ENCODE measurements around the gene FBXL17.

Gene FBXL17

GRCh38 chr5:108109059-108109458 is 272.8 kb downstream of the FBXL17 start:
- FAIRE-seq (no peak), DNase-seq (ENCODE audit: insufficient read length, low spot score) (no peak)

- no peak for FAIRE-seq
Observed at GRCh38 chr5:108104448-108104847, 277.4 kb downstream of the FBXL17 start.

GRCh38 chr5:108102463-108102862 is 279.4 kb downstream of the FBXL17 start:
- DNase-seq (ENCODE audit: insufficient read length, low spot score): no peak
- FAIRE-seq: no peak

More at GRCh38 chr5:108104448-108104847, 277.4 kb downstream of the FBXL17 start:
- DNase-seq (ENCODE audit: insufficient read length, low spot score): no peak

GRCh38 chr5:108101821-108102220 is 280.1 kb downstream of the FBXL17 start:
- no peak for DNase-seq (ENCODE audit: insufficient read length, low spot score)
- FAIRE-seq: no peak

- no peak for FAIRE-seq
- DNase-seq (ENCODE audit: insufficient read length, low spot score): no peak
Observed at GRCh38 chr5:108101130-108101529, 280.8 kb downstream of the FBXL17 start.

- no peak for DNase-seq (ENCODE audit: insufficient read length, low spot score)
- no peak for FAIRE-seq
Observed at GRCh38 chr5:108094800-108095199, 287.1 kb downstream of the FBXL17 start.

- FAIRE-seq (peak; percentile 4), DNase-seq (ENCODE audit: insufficient read length, low spot score) (no peak)
Observed at GRCh38 chr5:108093186-108093585, 288.7 kb downstream of the FBXL17 start.

- no peak for DNase-seq (ENCODE audit: insufficient read length, low spot score)
- FAIRE-seq: no peak
Observed at GRCh38 chr5:108090946-108091345, 291.0 kb downstream of the FBXL17 start.

- DNase-seq (ENCODE audit: insufficient read length, low spot score) (no peak), FAIRE-seq (no peak)
Observed at GRCh38 chr5:108084105-108084504, 297.8 kb downstream of the FBXL17 start.

GRCh38 chr5:108083232-108083631 is 298.7 kb downstream of the FBXL17 start:
- no peak for FAIRE-seq

GRCh38 chr5:108081707-108082106 is 300.2 kb downstream of the FBXL17 start:
- no peak for FAIRE-seq
- no peak for DNase-seq (ENCODE audit: insufficient read length, low spot score)

More at GRCh38 chr5:108083232-108083631, 298.7 kb downstream of the FBXL17 start:
- DNase-seq (ENCODE audit: insufficient read length, low spot score): no peak

GRCh38 chr5:108079753-108080152 is 302.1 kb downstream of the FBXL17 start:
- no peak for FAIRE-seq
- DNase-seq (ENCODE audit: insufficient read length, low spot score): no peak

GRCh38 chr5:108078882-108079281 is 303.0 kb downstream of the FBXL17 start:
- no peak for FAIRE-seq

GRCh38 chr5:108078345-108078744 is 303.6 kb downstream of the FBXL17 start:
- DNase-seq (ENCODE audit: insufficient read length, low spot score) (no peak), FAIRE-seq (no peak)

More at GRCh38 chr5:108078882-108079281, 303.0 kb downstream of the FBXL17 start:
- no peak for DNase-seq (ENCODE audit: insufficient read length, low spot score)

GRCh38 chr5:108074626-108075025 is 307.3 kb downstream of the FBXL17 start:
- DNase-seq (ENCODE audit: insufficient read length, low spot score): no peak
- no peak for FAIRE-seq

- DNase-seq (ENCODE audit: insufficient read length, low spot score): no peak
- no peak for FAIRE-seq
Observed at GRCh38 chr5:108064302-108064701, 317.6 kb downstream of the FBXL17 start.

- FAIRE-seq (no peak), DNase-seq (ENCODE audit: insufficient read length, low spot score) (no peak)
Observed at GRCh38 chr5:108061941-108062340, 320.0 kb downstream of the FBXL17 start.

GRCh38 chr5:108060340-108060739 is 321.6 kb downstream of the FBXL17 start:
- no peak for FAIRE-seq
- no peak for DNase-seq (ENCODE audit: insufficient read length, low spot score)

GRCh38 chr5:108059334-108059733 is 322.6 kb downstream of the FBXL17 start:
- FAIRE-seq (no peak), DNase-seq (ENCODE audit: insufficient read length, low spot score) (no peak)

- FAIRE-seq: no peak
- no peak for DNase-seq (ENCODE audit: insufficient read length, low spot score)
Observed at GRCh38 chr5:108054349-108054748, 327.5 kb downstream of the FBXL17 start.

GRCh38 chr5:108046955-108047670 is 334.8 kb downstream of the FBXL17 start:
- FAIRE-seq: no peak

GRCh38 chr5:108036482-108036881 is 345.4 kb downstream of the FBXL17 start:
- FAIRE-seq: no peak
- no peak for DNase-seq (ENCODE audit: insufficient read length, low spot score)

More at GRCh38 chr5:108046955-108047670, 334.8 kb downstream of the FBXL17 start:
- DNase-seq (ENCODE audit: insufficient read length, low spot score): no peak

GRCh38 chr5:108028883-108029282 is 353.0 kb downstream of the FBXL17 start:
- no peak for DNase-seq (ENCODE audit: insufficient read length, low spot score)

More at GRCh38 chr5:108028883-108029282, 353.0 kb downstream of the FBXL17 start:
- no peak for FAIRE-seq

Measured in GM19239 (cell line).